CD4-positive, alpha-beta T cell treated with Interleukin-12 subunit alpha and Interleukin-12 subunit beta, for 1 hour (primary cell): ENCODE measurements around the gene SLFN14.
"Not testable (repeated sequence)": the region's sequence is repeated elsewhere in the genome, so short reads cannot be mapped to it uniquely, and the experiment has no call there.

ENCODE experiments used
- DNase-seq: peaks from one replicate; pipeline ENCODE4 v3.0.0-alpha.2; 2020

SLFN14 gene

DNA sequence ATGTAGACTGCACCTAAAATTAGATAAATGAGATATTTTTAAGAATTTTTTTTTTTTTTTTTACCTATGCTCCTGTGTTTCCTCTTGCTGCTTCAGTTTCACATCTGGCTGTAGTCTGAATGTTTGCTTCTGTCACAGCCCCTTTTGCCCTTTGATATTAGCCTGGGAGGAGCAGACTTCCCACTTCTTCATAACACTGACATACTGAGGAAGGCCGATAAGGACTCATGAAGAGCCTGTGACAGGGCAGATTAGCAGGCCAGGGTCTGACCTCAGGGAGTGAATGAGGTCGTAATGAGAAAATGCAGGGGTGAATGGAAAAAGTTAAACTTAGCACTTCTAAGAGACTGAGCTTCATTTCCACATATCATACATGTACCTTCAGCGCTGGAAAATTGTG is at the start of gene SLFN14:
Gene SLFN14, minus strand, starts transcription at position 117 of the 400 bp plus-strand sequence. CDS start 2,757 bp downstream, outside the sequence.
- DNase-seq = no peak

DNA sequence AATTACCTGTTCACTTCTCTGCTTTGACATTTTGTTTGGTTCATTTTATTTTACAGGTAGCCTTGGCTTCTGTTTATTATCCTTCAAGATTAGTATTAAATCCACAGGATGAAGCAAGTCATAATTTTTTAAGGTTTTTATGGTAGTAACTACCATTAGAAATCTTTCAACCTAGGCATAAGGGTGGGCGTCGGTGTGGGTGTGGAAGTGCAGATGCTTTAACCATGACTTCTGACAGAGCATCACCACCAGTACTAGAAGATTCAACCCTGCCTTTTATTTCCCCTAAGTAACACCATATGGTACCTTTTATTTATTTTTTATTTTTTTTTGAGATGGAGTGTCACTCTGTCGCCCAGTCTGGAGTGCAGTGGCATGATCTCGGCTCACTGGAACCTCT is 49.2 kb upstream of the SLFN14 start:
- DNase-seq = no peak

DNA sequence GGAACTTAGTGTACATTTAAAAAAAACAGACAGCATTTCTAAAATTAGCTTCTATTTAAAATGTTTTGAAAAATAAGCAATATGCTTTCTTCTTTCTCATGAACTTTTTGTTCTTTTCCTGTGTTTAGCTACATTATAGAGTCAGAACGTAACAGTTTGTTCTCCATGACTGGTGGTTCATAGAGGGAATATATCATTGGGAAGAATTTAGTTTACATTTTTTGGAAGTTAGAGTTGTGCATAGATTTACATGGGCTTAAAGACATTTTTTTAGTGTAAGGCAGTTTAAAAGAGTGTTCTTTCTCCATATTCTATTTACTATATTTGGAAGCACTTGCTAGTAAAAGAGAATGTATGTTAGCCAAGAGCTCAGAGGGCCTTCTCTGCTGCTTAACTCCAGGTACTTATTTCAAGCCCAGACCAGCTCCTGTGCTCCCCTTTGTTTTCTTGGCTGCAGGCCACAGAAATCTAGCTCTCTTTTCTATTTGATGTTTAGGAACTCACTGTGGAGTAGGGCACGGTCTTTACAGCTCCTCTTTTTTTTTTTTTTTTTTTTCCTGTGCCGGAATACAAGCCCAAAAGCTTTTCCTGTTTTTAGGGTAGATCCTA is 46.7 kb upstream of the SLFN14 start:
- DNase-seq = no peak

DNA sequence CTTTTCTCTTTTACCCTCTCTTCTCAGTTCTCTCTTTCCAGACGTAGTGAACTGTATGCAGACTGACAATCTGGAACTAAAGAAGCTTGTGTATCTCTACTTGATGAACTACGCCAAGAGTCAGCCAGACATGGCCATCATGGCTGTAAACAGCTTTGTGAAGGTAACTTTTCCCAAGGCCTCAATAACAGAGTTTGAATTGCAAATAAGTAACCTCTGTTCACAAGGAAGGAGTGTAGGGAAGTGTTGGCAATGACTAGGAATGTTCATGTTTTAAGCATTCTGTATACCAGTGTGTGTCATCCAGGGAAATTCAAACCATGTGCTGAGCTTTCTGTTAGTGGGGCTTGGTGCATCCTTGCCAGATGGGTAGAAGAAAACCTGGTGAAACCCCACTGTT is 45.1 kb upstream of the SLFN14 start:
- DNase-seq = no peak

DNA sequence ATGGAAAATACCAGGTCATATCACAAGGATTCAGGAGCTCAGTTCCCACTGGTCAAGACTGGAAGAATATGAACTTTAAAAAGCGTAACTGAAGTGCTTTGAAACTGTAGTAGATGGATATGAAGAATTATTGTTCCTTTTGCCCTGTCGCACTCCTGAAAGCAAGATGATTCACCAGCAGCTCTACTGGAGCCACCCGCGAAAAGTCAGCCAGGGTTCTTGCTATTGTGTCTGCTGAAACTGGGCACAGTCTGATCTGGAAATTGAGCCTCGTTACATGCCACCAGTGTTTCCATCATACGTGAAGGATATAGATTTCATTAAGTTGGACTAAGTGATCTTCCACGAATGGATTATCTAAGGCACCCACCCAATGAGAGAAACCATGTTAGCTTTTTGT is 43.1 kb upstream of the SLFN14 start:
- DNase-seq = no peak

DNA sequence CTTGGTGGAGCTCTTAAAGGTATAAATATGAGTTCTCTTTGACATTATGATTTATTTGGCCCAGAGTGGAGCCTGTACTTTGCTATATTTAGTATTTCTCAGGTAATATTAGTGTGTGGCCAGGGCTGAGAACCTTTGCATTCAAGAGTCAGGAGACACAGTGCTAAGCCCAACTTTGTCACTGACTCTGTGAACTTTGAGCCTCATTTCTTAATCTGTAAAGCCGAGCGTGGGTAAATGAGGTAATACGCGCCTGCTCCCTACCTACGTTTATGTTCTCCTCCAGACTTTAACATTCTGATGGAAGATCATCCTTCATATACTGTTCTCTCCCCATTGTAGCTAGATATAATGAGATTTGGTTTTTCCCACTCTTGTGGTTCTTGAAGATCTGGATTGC is 37.0 kb upstream of the SLFN14 start:
- no peak for DNase-seq

DNA sequence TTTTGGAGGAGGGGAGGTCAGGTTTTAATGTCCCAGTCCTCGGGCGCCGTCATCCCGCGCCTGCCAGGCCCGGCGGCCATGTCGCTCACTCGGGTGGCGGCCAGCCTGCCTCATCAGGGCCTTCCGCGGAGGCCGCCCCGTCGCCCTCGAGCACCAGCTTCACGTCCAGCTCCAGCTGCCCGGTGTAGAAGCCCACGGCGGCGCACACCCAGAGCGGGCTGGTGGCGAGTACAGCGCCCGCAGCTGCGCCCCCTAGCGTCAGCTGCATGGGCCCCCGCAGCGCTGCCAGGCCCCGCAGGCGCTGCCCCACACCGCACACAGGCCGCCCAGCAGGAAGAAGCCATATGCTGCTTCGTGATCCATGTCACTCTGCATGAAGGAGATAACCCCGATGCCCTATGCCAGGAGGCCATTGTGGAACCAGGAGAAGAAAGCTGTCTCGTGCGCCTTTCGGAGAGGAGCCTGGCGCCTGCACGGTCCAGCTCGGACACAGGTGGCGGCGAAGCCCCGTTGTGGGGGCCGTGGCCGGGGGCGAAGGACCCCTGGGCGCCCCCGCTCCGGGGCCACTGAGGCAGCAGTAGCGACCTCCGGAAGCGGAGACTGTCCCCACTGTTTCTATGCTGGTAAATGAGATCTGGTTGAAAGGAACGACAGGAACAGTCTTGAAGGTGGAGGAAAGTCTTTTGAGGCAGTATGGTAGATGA is 36.1 kb upstream of the SLFN14 start:
- DNase-seq = no peak

DNA sequence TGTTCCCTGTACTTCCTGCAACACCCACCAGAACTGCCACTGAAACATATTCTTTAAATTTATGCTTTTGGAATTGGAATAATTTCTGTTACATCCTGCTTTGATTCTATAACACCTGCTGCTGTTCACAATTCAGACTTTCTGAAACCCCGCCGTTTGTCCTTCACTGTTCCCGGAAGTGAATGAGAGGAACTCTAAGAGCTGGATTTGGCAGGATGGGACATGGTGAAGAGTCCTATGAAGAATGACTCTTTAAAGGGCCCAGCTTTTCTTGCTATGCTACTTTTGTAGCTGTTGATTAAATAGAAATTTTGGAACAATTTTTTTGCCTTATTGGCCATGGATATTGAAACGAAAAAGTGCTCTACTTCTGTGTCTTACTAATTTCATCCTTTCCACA is 35.5 kb upstream of the SLFN14 start:
- DNase-seq = no peak

DNA sequence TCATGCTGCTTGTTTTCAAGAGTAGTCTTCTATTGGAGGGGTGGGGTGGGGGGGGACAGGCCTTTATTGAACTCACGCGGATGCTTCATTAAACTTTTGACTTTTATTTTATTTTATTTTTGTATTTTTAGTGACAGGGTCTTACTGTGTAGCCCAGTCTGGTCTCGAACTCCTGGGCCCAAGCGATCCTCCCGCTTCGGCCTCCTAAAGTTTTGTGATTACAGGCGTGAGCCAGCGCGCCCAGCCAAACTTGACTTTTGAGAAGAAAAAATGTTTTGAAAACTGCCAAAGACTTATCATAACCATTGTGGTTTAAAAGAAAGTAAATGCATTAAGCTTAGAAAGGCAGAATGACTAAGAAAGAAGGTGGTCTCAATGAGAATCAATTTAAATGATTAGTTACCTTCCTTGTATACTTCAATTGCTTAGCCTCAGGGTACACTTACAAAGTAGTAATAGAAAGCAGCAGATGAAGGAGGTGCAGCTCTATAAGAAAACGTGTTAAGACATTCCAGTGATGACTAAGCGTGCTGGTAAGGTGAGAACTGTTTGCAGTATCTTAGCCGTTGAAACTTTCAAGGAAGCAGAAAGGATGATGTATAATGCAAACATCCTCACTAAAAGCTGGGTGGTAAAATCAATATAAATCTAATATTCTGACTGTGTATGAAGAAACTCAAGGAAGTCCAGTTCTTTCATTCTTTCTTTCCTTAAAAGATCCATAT is 27.7 kb upstream of the SLFN14 start:
- peak; percentile 29 for DNase-seq

DNA sequence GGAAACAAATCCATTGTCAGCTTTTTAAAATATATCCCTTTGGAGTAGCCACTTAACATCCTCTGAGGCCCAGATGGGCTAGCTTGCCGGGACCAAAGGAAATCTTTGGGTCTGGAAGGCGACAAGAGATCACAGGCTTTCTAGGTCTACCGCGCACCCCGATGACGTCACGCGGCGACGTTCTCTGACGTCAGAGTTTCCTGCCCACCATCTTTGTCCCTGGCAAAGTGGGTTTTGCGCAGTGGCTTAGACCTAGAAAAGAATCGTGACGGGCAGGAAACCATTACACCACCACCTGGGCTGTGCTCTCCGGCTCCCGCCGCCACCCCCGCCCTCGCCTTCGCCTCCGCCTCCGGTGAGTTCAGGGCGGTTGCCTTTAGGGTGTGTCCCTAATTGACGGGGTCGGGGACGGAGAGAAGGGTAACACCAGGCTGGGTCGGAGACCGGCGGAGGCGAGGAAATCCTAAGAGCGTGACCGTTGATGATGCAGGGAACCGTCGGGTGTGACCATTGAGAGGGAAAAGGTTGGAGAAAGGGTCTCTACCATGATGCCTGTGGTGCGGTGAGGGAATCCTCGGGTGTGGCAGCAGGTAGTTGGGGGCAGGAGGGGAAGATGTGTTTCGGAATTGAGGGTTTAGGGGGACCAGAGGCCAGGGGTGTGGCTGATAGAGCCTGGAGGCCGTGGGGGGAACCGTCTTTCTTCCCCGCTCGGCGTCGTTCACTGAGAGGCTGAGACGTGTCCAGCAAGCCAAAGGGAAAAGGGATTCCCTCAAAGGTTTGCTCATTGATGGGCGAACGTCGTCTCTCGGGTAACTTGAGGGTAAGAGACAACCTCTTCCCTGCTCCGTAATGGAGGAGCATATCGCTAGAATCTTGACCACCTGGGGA is 26.7 kb upstream of the SLFN14 start, which contains the start of gene AP2B1:
Gene AP2B1, plus strand, starts transcription at position 249 of the 888 bp plus-strand sequence. CDS start 6,709 bp downstream, outside the sequence.
- DNase-seq = peak; percentile 99

DNA sequence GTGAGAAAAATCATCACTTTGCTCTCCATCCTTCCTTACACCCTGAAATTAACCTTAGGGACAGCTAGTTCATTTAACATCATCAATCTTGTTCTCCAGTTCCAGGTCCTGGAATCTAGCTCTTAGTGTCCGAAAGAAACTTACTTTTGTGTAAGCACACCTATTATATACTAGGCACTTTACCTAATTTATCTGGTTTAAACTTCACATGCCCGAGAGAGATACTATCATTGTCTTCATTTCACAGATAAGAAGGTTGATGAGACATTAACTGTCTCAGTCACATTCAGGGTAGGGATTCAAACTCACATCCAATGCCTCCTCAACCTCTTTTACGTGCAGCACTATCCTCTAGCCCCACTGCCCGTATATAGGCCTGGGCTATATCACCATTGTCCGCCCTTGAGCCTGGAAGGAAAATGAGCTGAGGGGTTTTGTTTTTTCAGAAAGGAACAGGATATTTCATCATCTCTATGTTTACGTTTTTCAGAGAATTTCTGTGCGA is 26.0 kb upstream of the SLFN14 start:
- DNase-seq = no peak

DNA sequence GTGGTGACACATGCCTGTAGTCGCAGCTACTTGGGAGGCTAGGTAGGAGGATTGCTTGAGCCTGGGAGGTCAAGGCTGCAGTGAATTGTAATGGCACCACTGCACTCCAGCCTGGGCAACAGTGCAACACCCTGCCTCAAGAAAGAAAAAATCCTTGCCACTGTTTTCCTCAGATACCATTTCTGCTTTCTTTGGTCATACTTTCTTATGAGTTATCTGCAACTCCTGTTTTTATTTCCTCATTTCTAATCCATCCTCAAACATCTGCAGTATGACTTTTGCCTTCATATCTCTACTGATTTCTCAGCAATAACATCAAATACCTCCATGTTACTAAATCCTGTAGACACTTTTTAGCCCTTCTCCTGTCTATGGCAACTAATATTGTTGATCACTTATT is 23.4 kb upstream of the SLFN14 start:
- no peak for DNase-seq

DNA sequence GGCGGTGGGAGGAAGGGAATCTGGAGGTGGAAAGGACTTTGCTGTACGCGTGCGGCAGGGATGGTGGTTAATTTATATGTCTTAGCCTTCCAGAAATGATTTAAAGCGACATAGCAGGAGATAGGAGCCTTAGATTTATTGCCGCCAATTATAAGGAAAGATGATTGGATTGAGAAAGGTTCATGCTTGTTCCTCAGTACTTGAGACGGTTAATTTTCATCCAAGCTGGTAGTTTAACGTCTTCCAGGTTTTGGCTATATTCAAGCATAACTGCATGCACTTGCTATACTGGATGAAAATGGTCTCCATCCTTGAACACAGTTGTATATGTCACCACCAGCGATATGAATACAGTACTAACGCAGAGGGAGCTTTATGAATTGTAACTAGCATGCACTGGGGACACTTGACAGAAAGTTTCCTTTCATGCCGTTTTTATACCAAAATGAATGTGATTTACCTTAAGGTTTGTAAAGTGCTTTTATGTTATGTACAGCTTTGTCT is 18.4 kb upstream of the SLFN14 start:
- DNase-seq = no peak

DNA sequence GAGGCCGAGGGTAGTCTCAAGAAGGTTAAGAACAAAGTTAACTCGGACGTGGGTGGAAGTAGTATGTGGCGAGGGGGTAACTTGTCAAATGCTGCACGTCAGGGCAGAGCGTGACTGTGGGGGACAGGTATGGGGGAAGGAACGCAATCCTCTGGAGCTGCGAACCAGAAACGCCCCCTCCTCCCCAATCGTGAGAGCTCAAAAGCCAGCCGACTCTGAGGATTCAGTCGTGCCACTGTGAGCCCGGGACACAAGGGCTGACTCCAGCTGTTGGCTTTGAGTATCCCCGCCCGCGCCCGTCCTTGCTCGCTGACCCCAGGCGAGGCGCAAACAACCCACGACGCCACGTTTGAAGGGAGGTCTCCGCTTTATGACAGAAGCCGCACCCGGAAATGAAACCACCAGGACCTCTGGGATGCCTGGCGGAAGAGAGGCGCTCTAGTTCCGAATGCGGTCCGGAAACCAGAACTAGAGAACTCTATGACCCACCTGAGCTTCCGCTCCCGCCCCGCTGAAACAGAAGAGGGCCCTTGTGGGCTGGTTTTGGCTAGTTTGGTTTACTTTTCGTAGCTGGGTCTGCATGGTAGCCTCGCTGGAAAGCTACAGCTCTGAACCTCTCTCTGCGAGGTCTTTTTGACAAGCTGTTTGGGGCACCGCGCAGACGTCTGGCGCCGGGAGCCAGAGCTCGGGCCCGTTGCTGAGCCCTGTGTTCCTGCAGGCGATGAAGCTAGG is 17.7 kb upstream of the SLFN14 start, which contains the start of gene PEX12:
Gene PEX12, minus strand, starts transcription at position 375 of the 732 bp plus-strand sequence. CDS start 550 bp downstream, outside the sequence.
- DNase-seq = peak; percentile 92

DNA sequence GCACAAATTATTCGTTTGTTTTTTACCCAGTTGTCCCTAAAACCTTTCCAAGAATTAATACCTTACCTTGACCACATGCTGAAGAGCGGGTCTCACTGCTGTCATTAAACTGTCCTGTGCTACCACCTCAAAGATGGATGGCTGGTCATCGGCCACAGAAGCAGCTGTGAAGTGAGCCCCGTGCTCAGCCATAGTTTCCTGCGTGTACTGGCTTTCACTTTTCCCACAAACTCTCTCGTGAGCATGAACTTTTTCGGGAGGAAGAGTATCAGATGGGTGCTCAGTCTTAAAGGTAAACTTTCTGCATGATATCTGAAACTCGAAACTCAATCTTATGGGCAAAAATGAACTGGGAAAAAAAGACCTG is 17.2 kb upstream of the SLFN14 start:
- no peak for DNase-seq

DNA sequence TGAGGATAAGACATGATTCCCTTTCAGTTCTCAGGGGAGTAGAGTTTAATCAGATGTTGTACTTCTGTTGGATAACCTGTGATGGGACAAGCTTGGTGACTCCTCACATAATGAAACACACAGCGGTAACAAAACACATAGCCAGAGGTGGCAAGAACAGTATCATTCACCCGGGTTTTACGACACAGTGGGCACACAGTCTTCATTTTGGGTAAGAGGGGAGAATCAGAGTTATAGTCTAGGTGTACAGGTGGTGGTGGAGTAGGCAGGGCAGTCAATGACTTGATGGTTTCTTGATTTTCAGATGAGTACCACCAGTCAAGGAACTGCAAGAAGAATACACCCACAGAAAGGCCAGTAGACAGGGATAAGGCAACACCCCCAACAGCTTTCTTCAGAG is 15.1 kb upstream of the SLFN14 start:
- no peak for DNase-seq

DNA sequence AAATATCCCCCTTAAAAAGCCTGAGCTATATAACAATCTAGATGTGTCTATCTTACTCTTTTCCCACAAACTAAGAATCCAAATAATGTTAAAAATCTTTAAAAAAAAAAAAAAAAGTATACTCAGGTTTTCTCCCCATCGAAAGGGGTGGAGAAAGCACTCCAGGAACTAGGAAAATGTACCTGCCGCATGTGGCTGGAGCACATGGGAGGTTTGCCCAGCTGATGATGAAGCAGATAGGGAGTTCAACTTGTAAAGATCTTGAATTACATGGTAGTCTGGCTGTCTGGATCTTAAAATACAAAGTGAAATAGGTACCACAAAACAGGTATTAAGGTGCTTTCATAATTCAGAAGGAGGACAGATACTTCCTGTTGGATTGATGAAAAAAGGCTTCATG is 8.8 kb upstream of the SLFN14 start:
- DNase-seq = no peak

DNA sequence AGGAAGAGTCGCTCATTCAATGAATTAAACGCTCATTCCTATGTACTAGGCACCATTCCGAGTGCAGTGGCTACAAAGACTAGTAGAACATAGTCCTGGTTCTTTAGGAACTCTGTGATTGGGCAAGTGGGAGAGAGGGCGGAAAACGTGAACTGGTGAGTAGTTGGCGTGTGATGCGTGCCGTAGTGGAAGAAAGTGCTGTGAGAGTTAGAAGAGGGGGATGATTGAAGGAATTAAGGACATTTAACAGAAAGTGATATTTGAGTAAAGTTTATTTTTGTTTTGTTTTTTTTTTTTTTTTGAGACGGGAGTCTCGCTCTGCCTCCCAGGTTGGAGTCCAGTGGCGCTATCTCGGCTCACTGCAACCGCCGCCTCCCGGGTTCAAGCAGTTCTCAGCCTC is 7.9 kb upstream of the SLFN14 start:
- DNase-seq = peak; percentile 36

DNA sequence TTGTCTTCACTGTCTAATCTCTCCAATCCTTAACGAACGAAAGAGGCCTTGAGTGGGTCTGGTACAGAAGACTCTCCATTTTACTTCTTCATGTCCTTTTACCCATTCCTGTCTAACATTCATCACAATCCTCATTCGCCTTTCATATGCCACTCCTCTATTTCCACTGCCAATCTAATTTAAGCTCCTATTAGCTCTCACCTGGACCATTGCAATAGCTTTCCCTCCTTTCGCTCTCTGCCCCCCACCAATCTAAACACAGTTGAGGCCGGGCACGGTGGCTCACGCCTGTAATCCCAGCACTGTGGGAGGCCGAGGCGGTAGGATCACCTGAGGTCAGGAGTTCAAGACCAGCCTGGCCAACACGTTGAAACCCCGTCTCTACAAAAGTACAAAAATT is 6.3 kb upstream of the SLFN14 start:
- no peak for DNase-seq

DNA sequence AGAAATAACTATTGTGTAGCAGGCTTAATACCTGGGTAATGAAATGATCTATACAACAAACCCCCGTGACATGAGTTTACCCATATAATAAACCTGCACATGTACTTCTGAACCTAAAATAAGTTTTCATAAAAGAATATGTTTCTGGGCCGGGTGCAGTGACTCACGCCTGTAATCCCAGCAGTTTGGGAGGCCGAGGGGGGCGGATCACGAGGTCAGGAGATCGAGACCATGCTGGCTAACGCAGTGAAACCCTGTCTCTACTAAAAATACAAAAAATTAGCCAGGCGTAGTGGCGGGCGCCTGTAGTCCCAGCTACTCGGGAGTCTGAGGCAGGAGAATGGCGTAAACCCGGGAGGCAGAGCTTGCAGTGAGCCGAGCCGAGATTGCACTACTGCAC is 2.6 kb upstream of the SLFN14 start:
- not testable (repeated sequence) for DNase-seq

DNA sequence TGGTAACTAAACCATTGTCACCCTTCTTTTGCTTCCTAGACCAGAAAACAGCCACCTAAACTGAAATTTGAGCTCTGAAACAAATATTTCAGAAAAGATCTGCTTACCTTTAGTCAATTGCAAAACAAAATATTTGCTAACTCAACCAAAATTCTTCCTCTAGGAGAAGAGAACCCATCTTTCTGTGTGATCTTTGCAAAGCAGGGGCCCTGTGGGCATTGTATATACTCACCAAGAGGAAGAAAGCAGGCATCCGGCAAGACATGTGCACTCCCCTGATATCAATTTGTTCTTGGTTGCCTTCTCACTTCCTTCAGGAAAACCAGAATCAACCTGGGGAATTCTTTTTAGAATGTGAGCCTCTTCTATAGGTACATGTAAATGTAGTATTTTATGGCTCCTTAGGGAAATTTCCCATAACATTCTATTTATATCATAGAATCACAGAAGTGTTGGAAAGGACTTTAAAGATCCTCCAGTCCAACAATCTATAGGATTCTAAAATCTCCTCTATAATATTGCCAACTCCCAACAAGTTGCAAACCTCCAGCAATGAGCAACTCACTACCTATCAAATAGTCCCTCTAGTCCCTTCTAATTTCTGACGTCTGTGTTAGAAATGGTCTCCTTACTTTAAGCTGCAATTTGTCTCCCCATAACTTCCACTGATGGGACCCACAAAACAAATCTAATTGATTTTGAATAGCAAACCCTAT is 966 bp downstream of the SLFN14 start:
- no peak for DNase-seq
